GM18519 (cell line): Measurements from ENCODE around the gene SCARF1.

Source experiments
- ATAC-seq: cut with Tn5 transposase; IDR thresholded peaks from one replicate; pipeline ENCODE4 v1.9.1; 2021; ENCODE audit warnings: mild to moderate bottlenecking, moderate library complexity; ENCODE audit not compliant: unreplicated experiment, low FRiP score

Gene SCARF1

GRCh38 chr17:1628856-1629503 lies 16.6 kb downstream of the SCARF1 start:
- no peak for ATAC-seq

DNA sequence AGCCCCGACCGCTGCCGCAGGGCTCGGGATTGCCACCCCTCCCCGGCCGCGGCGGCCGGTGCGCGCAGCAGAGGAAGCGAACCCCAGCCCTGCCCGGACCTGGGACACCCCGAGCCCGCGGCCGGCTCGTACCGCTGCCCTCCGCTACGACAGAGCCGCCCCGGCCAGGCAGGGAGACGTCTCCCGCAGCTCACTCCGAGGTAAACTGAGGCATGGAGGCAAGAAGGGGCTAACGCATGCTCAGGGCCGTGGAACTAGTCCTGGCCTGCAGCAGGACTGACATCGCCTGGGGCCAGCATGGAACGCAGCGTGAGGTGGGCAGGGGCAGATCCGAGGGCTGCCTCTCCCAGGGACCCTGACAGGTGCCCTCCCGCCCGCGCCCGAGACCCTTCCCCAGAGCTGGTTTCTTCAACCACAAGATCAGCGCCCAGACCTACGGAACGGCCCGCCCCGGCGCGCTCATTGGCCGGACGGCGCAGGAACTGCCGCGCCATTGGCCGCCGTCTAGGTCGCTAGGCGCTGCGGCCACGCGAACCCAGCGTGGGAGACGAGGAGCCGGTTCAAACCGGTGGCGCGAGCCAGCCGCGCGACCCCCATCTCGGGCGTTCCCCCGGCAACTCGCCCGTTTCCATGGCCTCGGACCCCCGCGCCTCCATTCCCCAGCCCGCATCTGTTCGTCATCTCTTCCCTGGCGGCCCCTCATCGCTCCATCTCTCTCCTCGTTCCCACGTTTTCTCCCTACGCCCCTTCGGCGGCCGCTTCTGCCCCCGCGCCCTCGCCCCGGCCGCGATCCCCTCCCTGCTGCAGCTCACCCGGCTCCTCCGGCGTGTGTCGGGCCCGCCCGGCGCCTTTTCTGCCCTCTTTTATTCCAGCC lies 17.3 kb downstream of the SCARF1 start, which contains the start of gene SLC43A2:
SLC43A2 (minus strand) TSS at position 853 of the 874 bp plus-strand sequence. CDS start 960 bp downstream, outside the sequence.
- peak; percentile 36 for ATAC-seq

GRCh38 chr17:1627182-1627981 lies 18.1 kb downstream of the SCARF1 start:
- no peak for ATAC-seq

DNA sequence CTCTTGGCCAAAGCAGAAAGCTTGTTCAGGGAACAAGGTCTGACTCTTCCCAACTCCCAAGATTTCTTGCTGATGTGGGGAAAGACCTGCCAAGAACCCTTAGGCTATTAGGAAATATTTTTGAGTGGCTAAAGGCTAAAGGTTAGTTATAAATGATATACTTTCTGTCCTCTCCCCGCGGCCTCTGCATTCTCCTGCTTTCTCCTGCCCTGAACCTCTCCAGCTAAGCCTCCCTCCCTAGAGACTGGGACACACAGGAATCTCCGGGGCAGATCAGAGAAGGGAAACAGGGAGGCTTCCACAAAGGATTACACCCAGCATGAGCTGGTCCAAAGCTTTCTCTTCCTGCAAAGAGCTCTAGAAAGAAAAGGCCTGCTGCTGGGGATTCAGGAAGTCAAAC lies 19.2 kb downstream of the SCARF1 start:
- ATAC-seq = no peak

DNA sequence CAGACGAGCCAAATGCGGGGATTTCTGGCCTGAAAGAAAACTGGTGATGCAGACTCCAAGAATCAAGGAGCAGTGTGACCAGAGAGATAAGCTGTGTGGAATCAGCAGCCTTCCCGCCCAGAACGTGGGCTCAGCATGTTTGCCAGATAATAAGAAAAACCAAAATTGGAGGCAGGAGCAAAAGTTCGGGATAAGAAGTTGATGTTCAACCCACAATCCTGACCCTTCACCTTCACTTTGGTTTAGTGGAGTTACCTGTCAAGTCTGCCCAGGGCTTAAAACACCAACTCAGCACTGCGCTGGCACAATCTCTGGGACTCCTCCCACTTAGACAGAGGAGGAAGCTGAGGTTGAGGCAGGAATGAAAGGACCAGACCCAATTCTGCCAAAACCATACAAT lies 20.0 kb downstream of the SCARF1 start:
- ATAC-seq = no peak

GRCh38 chr17:1625053-1625452 lies 20.5 kb downstream of the SCARF1 start:
- no peak for ATAC-seq

DNA sequence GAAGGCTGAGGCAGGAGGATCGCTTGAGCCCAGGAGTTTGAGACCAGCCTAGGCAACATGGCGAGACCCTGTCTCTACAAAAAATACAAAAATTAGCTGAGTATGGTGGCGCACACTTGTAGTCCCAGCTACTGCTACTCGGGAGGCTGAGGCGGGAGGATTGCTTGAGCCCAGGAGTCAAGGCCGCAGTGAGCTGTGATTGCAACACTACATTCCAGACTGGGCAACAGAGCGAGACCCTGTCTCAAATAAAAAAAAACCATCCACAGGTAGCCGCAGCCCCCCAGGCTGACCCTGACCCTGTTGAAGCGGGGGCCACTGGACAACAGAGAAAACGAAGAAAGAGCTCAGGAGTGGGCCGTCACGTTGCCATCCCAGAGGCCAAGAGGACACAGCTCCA lies 20.9 kb downstream of the SCARF1 start:
- ATAC-seq = no peak

DNA sequence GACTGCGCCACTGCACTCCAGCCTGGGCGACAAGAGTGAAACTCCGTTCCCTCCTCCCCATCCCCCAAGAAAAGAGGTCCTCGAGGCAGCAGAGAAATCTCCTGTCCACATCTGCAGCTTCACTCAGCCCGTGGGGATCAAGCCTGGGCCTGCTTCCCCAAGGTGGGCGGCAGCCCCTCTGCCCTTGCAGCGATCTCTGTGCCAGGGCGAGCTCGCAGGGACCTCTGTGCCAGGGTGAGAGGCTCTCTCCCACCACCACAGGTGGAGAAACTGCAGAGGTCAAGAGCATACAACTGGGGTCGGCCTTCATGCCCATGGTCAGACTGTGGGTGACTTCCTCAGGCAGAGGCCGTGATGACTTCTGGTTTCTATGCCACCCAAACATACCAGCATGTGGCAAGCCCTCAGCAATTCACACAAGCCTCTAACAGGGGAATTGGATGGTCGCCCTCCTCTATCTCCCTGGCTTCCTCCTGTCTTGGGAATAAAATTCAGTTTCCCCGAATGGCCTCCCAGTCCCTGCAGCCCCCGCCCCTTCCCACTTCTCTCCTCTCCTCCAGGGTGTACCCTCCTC lies 22.4 kb downstream of the SCARF1 start:
- ATAC-seq = no peak

DNA sequence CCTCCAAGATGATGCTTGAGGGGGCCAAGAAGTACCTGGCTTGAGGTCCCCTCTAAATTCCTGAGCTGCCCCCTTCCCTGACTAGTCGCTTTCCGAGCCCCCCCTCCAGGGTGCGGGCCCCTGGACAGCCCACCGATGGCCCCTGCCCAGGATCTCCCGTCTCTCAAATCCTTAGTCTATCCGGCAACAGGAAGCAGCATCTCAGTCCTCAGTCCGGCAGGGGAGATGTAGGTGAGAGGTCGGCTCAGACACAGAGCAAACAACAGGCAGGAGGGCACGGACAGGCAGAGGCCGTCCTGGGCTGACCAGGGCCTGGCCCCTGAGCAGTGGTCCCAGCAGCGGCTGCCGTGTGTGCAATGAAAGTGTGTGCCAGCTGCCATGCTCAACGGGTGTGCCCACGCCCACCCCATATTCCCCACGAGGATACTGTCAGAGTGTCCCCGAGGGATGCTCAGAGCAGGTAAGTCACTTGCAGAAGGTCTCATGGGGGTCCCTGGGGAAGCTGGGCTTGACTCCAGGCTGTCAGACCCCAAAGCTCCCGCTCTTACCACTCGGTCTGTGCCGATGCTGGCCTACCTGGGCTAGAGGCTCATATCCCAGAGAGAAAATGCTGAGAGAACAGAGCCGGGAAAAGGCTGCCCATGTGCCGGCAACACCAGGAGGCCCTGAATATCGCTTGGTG lies 24.1 kb downstream of the SCARF1 start:
- ATAC-seq = no peak

DNA sequence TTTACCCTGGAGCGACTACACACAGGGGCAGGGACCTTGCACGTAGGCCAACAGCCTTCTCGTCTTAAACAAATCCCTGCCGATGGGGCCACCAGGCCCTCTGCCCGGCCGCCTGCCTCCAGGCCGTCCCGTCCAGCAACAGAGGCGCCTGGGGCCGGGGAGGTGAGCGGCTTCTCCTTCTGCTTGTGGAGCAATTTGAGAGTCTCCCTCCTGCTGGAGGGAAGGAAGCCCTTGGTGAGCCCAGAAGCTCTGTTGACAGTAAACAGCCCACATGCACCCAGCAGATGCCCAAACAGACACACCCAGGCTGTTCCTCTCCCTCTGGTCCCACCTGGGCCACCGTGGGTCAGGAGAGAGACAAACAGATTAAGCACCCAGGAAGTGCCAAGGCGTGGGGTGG lies 25.0 kb downstream of the SCARF1 start:
- no peak for ATAC-seq

DNA sequence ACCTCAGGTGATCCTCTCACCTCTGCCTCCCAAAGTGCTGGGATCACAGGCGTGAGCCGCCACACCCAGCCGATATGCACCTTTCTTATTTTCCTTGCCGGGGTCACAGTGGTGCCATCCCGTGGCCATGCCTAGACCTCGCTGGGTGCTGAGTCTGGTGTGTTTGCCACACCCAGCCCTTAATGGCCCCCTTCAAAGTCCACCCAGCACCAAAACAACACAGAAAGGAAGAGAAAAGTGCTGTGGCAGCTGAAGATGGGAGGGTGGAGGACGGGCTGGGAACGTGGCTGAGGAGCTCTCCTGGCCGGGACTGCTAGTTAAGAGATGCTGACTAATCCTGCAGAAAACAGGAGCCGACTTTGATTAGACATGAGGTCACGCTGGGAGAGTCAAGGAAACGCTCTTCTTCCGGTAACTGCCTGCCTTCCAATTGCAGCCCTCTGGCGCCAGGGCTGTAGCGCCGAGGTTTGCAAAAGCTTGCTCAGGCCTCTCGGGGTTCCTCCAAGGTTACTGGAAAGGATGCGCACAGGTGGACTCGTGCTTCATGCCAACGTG lies 27.8 kb downstream of the SCARF1 start:
- ATAC-seq = no peak

DNA sequence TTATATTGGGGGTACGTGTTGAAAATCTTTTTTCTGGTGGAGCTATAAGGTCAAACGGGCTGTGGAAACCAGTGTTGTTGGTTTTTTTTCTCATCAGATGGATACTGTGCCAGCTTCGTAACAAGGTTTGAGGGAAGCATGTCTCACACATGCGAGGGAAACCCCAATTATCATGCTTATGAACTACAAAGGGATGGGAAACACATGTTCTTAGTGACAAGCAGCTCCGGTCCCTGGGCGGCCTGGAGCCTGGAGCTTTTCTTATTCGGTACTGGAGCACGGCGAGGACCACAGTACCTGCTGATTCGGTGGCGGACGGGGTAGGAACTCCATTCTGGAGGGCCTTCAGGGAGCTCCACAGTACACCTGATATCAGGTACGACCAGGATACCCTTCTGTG lies 29.4 kb downstream of the SCARF1 start:
- no peak for ATAC-seq

DNA sequence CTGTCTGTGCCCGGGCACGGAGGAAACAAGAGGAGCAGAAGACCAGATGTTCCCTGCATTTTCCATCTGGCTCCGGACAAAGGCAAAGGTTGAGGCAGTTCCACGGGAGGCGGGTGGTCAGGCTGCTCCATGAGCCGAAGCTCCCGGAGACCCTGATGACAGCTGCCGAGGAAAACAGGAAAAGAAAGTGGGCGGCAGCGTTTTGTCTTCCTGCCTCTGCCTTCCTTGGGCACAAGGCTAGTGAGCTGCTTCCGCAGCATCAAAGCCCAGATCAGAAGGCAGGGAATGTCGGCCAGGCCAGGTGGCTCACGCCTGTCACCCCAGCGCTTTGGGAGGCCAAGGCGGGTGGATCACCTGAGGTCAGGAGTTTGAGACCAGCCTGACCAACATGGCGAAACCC lies 33.1 kb downstream of the SCARF1 start:
- no peak for ATAC-seq

GRCh38 chr17:1611715-1612114 lies 33.8 kb downstream of the SCARF1 start:
- no peak for ATAC-seq

GRCh38 chr17:1608676-1609075 lies 36.9 kb downstream of the SCARF1 start:
- ATAC-seq = no peak

DNA sequence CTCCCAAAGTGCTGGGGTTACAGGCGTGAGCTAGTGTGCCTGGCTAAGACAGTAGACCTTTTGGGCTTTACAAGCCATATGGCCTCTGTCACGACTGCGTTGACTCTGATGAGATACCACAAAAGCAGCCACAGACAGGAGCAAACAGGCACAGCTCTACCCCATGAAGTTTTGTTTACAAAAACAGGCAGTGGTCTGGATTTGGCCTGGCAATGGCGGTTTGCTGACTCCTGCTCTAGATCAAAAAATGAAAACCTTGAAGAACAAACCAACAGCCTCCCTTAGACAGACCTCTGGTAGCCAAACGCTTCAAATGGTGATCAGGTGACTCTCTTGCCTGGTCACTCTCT lies 37.6 kb downstream of the SCARF1 start:
- no peak for ATAC-seq

DNA sequence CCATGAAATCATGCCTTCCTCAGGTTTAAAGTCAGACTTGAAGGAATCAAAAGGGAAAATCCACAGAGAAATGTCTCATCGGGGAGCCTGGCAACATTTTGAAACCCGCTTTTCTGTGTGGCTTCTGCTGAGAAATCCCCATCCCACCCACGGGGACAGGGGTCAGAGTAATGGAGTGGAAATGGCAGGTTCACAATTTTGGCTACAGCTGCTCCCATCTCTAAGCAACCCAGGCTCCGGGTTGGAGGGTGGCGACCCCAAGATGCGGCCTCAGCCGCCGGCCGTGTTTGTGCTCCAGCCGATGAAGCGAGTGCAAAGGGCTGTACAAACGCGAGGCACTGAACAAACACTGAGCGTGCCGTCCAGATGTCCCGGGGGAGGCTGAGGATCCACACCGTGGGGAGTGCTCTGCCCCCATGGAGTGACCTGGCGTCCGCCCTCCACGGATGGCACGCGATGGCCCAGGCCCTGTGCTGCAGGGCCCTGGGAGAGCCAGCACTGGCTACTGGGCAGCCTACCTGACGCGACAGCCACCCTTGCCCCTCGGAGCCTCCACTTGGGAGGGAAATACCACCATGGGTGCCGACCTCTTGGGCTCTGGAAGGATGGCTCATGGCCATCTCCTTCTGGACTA lies 39.1 kb downstream of the SCARF1 start:
- no peak for ATAC-seq

- no peak for ATAC-seq
Observed at GRCh38 chr17:1605681-1606351, 39.7 kb downstream of the SCARF1 start.
